Vagina (tissue), 2 donors: ENCODE results near the gene SLC5A11.

Experiments
- POLR2A ChIP-seq, 2 donors: fragments of 450-650 bp; IDR thresholded peaks; one replicate each; pipeline ENCODE4 v1.6.1; 2017; ENCODE audit warnings: antibody characterized with exemption in 2 of 2, mild to moderate bottlenecking in 2 of 2, moderate library complexity in 2 of 2
- POLR2AphosphoS5 ChIP-seq, 2 donors: sonication (generic); formaldehyde crosslinking; IDR thresholded peaks; one replicate each; pipeline ENCODE4 v1.9.0; 2017; ENCODE audit warnings: antibody characterized with exemption in 2 of 2, mild to moderate bottlenecking in 2 of 2, low read depth in 1 of 2; ENCODE audit not compliant: insufficient read depth in 1 of 2

- TF ChIP-seq POLR2A (IDR thresholded peaks at IDR 0.05) (no peak), POLR2AphosphoS5 (IDR thresholded peaks at IDR 0.05; ENCODE audit: insufficient read depth in 1 of 2, low read depth in 1 of 2) (no peak)
These were observed 108.0 kb downstream of the SLC5A11 start for GRCh38 chr16:24953721-24954120.
